ENCODE results near the gene RNF19B. TPM values are rescaled to one million over a fixed set of nuclear protein-coding genes. Genes with fewer than 3 reads are reported as not detected.

Gene RNF19B
- total and polyA plus RNA-seq, 4 experiments from 2014 or later, result 1.1 to 30.6 (median 16.6) TPM

DNA sequence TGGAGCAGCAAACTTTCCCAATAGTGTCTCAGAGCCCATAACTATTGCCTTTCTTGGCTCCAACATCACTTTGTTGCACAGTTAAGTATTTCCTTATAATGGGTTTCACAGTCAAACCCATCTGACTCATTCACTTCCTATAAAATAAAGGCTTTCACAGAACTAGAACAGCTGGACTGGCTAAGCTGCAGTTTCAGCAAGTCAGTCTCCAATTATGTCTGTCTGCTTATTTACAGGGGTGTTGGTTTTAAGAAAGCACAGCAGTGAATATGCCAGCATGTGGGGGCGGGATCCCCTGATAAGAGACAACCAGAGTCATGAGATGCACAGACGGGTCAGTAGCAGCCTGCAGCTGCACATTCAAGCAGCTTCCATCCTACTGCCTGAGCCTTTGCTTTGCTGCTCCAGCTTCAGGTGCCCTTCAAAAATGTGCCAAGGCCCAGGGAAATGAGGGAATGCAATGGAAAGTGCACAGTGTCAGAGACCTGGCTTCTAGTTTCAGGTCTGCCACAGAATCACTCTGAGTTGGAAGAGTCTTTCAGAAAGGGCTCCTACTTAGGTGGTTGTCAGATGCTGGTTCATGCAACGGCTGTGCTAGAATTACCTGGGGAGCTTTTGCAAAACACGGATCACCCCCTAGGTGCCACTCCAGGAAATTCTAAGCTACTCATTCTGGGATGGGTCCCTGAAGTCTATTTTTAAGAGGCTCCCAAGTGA, 24.8 kb downstream of the RNF19B start:
- Mint-ChIP-seq H3K9me3 (no peaks in the 10 kb centered on the region), H3K4me3 (no peak overlapping the region), H3K36me3 (peaks cover 57 to 90% of the 10 kb centered on the region in 2 donors), H3K27me3 (no peaks in the 10 kb centered on the region), H3K27ac (peak overlapping the region in 6 of 7 donors; percentile 48 to 88 (median 71)), H3K4me1 (peaks cover 4 to 17% (median 6%) of the 10 kb centered on the region in 4 donors)
- DNase-seq, result no peak
- intact Hi-C loops (cut with micrococcal nuclease), result loop anchor here (10.0 kb wide), 1 partner anchor 425 kb away; no protein-coding TSS in a partner anchor
- no peaks in the 10 kb centered on the region for H3K27me3 ChIP-seq (ENCODE audit: insufficient read depth, low read length)
- no peaks in the 10 kb centered on the region for H3K9me3 ChIP-seq (ENCODE audit: control insufficient read depth in 1 of 2, low read length in 2 of 2)
- CTCF ChIA-PET (ENCODE audit: partially characterized antibody), result interaction anchor here (1.0 to 1.2 kb wide), 2 partner anchors 156 to 188 kb away, joined by 4 read pairs; no protein-coding TSS in a partner anchor
- no peak overlapping the region for H3K27ac ChIP-seq (ENCODE audit: low read depth, low read length)
- H3K4me1 ChIP-seq (ENCODE audit: insufficient read depth, low read length), result no peaks in the 10 kb centered on the region
- peaks cover 62% of the 10 kb centered on the region for H3K36me3 ChIP-seq (ENCODE audit: insufficient read depth, low read length)
- no peak overlapping the region for H3K4me3 ChIP-seq (ENCODE audit: low read length in 2 of 2)
- POLR2A ChIA-PET (ENCODE audit: partially characterized antibody), result interaction anchor here (1.6 kb wide), 1 partner anchor 25 kb away, joined by 7 read pairs; the partner anchor contains the start of gene RNF19B

- H3K4me3 ChIP-seq (ENCODE audit: low read length in 2 of 2), result no peak overlapping the region
- intact Hi-C loops (cut with micrococcal nuclease), result loop anchor here (10.0 kb wide), 1 partner anchor 428 kb away; no protein-coding TSS in a partner anchor
- DNase-seq, result no peak
- Mint-ChIP-seq H3K4me3 (no peak overlapping the region), H3K9me3 (no peaks in the 10 kb centered on the region), H3K27ac (peak overlapping the region in 3 of 7 donors; percentile 16 to 43 (median 37)), H3K36me3 (peaks cover 37 to 67% of the 10 kb centered on the region in 2 donors), H3K27me3 (no peaks in the 10 kb centered on the region), H3K4me1 (peaks cover 0 to 4% (median 2%) of the 10 kb centered on the region in 4 donors)
- H3K4me1 ChIP-seq (ENCODE audit: insufficient read depth, low read length), result no peaks in the 10 kb centered on the region
- H3K36me3 ChIP-seq (ENCODE audit: insufficient read depth, low read length), result peaks cover 48% of the 10 kb centered on the region
- no peaks in the 10 kb centered on the region for H3K27me3 ChIP-seq (ENCODE audit: insufficient read depth, low read length)
- POLR2A ChIA-PET (ENCODE audit: partially characterized antibody), result interaction anchor here (1.4 to 4.7 kb wide), 2 partner anchors 27 kb away, joined by 4 to 18 read pairs; partner anchors contain the start of gene RNF19B
- CTCF ChIA-PET (ENCODE audit: partially characterized antibody), result interaction anchor here (1.0 to 1.4 kb wide), 3 partner anchors 117 to 149 kb away, joined by 3 to 8 read pairs (median 3); no protein-coding TSS in a partner anchor
- no peaks in the 10 kb centered on the region for H3K9me3 ChIP-seq (ENCODE audit: control insufficient read depth in 1 of 2, low read length in 2 of 2)
- H3K27ac ChIP-seq (ENCODE audit: low read depth, low read length), result no peak overlapping the region
Observed at GRCh38 chr1:32937061-32937460, 27.5 kb downstream of the RNF19B start.

GRCh38 chr1:32934535-32934934, 30.1 kb downstream of the RNF19B start:
- peak overlapping the region in 1 of 7 donors; percentile 30 for H3K27ac Mint-ChIP-seq
- no peak for DNase-seq
- no peaks in the 10 kb centered on the region for H3K27me3 Mint-ChIP-seq
- H3K27ac ChIP-seq (ENCODE audit: low read depth, low read length), result no peak overlapping the region
- intact Hi-C loops (cut with micrococcal nuclease), result loop anchor here (5.0 to 10.0 kb wide), 2 partner anchors 363 to 430 kb away; no protein-coding TSS in a partner anchor
- POLR2A ChIA-PET (ENCODE audit: partially characterized antibody), result interaction anchor here (1.7 to 4.7 kb wide), 2 partner anchors 30 to 46 kb away, joined by 6 to 18 read pairs; partner anchors contain the start of gene RNF19B
- no peaks in the 10 kb centered on the region for H3K27me3 ChIP-seq (ENCODE audit: insufficient read depth, low read length)
- peaks cover 0 to 4% (median 1%) of the 10 kb centered on the region in 4 donors for H3K4me1 Mint-ChIP-seq
- CTCF ChIA-PET (ENCODE audit: partially characterized antibody), result interaction anchor here (0.8 to 7.6 kb wide), 17 partner anchors 9 to 193 kb away, joined by 3 to 112 read pairs (median 5); partner anchors contain the start of gene RNF19B
- peaks cover 27 to 44% of the 10 kb centered on the region in 2 donors for H3K36me3 Mint-ChIP-seq
- no peaks in the 10 kb centered on the region for H3K4me1 ChIP-seq (ENCODE audit: insufficient read depth, low read length)
- no peak overlapping the region for H3K4me3 ChIP-seq (ENCODE audit: low read length in 2 of 2)
- no peaks in the 10 kb centered on the region for H3K9me3 ChIP-seq (ENCODE audit: control insufficient read depth in 1 of 2, low read length in 2 of 2)
- no peak overlapping the region for H3K4me3 Mint-ChIP-seq
- no peaks in the 10 kb centered on the region for H3K9me3 Mint-ChIP-seq
- H3K36me3 ChIP-seq (ENCODE audit: insufficient read depth, low read length), result peaks cover 30% of the 10 kb centered on the region

DNA sequence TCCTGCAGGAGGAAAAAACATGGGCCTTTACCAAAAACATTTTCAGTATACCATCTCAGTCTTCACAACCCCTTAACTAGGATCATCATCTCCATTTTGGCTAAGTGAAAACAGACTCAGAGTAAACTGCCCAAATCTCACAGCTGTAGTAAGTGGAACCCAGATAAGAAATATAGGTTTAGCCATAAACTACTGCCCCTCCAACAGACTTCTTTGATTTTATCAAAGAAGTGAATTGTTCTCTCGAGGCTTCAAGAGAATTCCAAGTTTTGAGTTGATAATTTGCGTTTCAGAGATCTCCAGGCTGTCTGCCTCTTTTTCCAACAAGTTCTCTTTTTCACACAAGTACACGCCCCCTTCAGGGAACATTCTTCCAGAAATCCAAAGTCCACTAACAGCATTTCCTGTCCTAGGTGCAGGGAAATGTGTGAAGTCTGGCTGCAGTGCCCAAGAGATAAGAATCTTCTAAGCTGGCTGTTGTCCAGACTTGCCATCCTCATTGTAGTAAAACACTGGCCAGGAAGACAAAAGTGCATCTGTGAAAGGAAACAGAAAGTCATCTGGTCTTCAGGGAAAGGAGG, 30.8 kb downstream of the RNF19B start:
- H3K4me3 Mint-ChIP-seq, result no peak overlapping the region
- H3K27me3 ChIP-seq (ENCODE audit: insufficient read depth, low read length), result no peaks in the 10 kb centered on the region
- H3K9me3 ChIP-seq (ENCODE audit: control insufficient read depth in 1 of 2, low read length in 2 of 2), result no peaks in the 10 kb centered on the region
- peaks cover 0 to 4% (median 0%) of the 10 kb centered on the region in 4 donors for H3K4me1 Mint-ChIP-seq
- intact Hi-C loops (cut with micrococcal nuclease), result loop anchor here (1.0 to 10.0 kb wide), 5 partner anchors 73 to 431 kb away; no protein-coding TSS in a partner anchor
- H3K27me3 Mint-ChIP-seq, result no peaks in the 10 kb centered on the region
- H3K36me3 ChIP-seq (ENCODE audit: insufficient read depth, low read length), result peaks cover 27% of the 10 kb centered on the region
- H3K4me3 ChIP-seq (ENCODE audit: low read length in 2 of 2), result no peak overlapping the region
- no peak for DNase-seq
- H3K27ac Mint-ChIP-seq, result peak overlapping the region in 3 of 7 donors; percentile 43 to 91 (median 61)
- CTCF ChIA-PET (ENCODE audit: partially characterized antibody), result interaction anchor here (0.8 to 7.6 kb wide), 22 partner anchors 8 to 194 kb away, joined by 3 to 112 read pairs (median 4); partner anchors contain the start of gene RNF19B
- no peaks in the 10 kb centered on the region for H3K9me3 Mint-ChIP-seq
- H3K27ac ChIP-seq (ENCODE audit: low read depth, low read length), result no peak overlapping the region
- POLR2A ChIA-PET (ENCODE audit: partially characterized antibody), result interaction anchor here (1.6 to 4.7 kb wide), 3 partner anchors 30 to 193 kb away, joined by 4 to 18 read pairs (median 6); partner anchors contain the start of gene RNF19B
- no peaks in the 10 kb centered on the region for H3K4me1 ChIP-seq (ENCODE audit: insufficient read depth, low read length)
- H3K36me3 Mint-ChIP-seq, result peaks cover 23 to 39% of the 10 kb centered on the region in 2 donors

- CTCF ChIA-PET (ENCODE audit: partially characterized antibody), result interaction anchor here (0.7 to 7.6 kb wide), 7 partner anchors 33 to 540 kb away, joined by 3 to 112 read pairs (median 6); partner anchors contain the start of gene RNF19B
- no peaks in the 10 kb centered on the region for H3K9me3 Mint-ChIP-seq
- H3K27ac ChIP-seq (ENCODE audit: low read depth, low read length), result no peak overlapping the region
- no peak overlapping the region for H3K4me3 Mint-ChIP-seq
- peaks cover 9 to 18% of the 10 kb centered on the region in 2 donors for H3K36me3 Mint-ChIP-seq
- peaks cover 12% of the 10 kb centered on the region for H3K36me3 ChIP-seq (ENCODE audit: insufficient read depth, low read length)
- POLR2A ChIA-PET (ENCODE audit: partially characterized antibody), result no interaction called here
- no peak overlapping the region for H3K4me3 ChIP-seq (ENCODE audit: low read length in 2 of 2)
- H3K27me3 ChIP-seq (ENCODE audit: insufficient read depth, low read length), result no peaks in the 10 kb centered on the region
- DNase-seq, result no peak
- no peaks in the 10 kb centered on the region for H3K4me1 ChIP-seq (ENCODE audit: insufficient read depth, low read length)
- peaks cover 4 to 5% of the 10 kb centered on the region in 2 donors for H3K27me3 Mint-ChIP-seq
- intact Hi-C loops (cut with micrococcal nuclease), result loop anchor here (5.0 to 10.0 kb wide), 2 partner anchors 366 to 433 kb away; no protein-coding TSS in a partner anchor
- H3K9me3 ChIP-seq (ENCODE audit: control insufficient read depth in 1 of 2, low read length in 2 of 2), result no peaks in the 10 kb centered on the region
- no peak overlapping the region for H3K27ac Mint-ChIP-seq
- peaks cover 0 to 3% (median 0%) of the 10 kb centered on the region in 4 donors for H3K4me1 Mint-ChIP-seq
Observed at GRCh38 chr1:32931760-32932159, 32.8 kb downstream of the RNF19B start.

DNA sequence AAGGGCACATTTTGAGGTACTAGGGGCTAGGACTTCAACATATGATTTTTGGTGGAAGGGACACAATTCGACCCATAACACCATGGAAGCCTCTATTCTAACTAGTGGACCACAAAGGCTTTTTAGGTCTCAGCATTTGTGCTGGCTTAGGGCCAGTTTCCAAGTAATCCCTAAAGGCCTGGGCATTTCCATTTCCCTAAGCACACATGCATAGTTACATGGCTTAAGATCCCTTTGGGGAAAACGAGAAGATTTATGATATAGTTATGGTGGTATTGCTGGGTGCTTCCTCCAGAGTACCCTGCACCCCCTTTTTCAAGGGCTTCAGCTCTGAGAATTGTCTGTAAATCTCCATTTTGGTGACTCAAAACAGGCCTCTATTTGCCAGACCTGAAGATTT, 35.2 kb downstream of the RNF19B start:
- CTCF ChIA-PET (ENCODE audit: partially characterized antibody), result interaction anchor here (1.1 to 7.6 kb wide), 2 partner anchors 78 to 126 kb away, joined by 6 to 63 read pairs; no protein-coding TSS in a partner anchor
- Mint-ChIP-seq H3K9me3 (peaks cover 0 to 2% (median 0%) of the 10 kb centered on the region in 8 donors), H3K4me3 (no peak overlapping the region), H3K4me1 (peaks cover 13 to 17% (median 15%) of the 10 kb centered on the region in 4 donors), H3K36me3 (peaks cover 0 to 5% of the 10 kb centered on the region in 2 donors), H3K27me3 (peaks cover 17 to 25% of the 10 kb centered on the region in 2 donors), H3K27ac (no peak overlapping the region)
- peaks cover 12% of the 10 kb centered on the region for H3K27me3 ChIP-seq (ENCODE audit: insufficient read depth, low read length)
- no peak for DNase-seq
- H3K36me3 ChIP-seq (ENCODE audit: insufficient read depth, low read length), result no peaks in the 10 kb centered on the region
- intact Hi-C loops (cut with micrococcal nuclease), result no loop called here
- POLR2A ChIA-PET (ENCODE audit: partially characterized antibody), result no interaction called here
- H3K4me1 ChIP-seq (ENCODE audit: insufficient read depth, low read length), result peaks cover 17% of the 10 kb centered on the region
- H3K9me3 ChIP-seq (ENCODE audit: control insufficient read depth in 1 of 2, low read length in 2 of 2), result no peaks in the 10 kb centered on the region
- H3K4me3 ChIP-seq (ENCODE audit: low read length in 2 of 2), result no peak overlapping the region
- no peak overlapping the region for H3K27ac ChIP-seq (ENCODE audit: low read depth, low read length)
